DND-41 (cell line): ENCODE data around the gene PRRC2B.

Experiments
- EZH2 ChIP-seq: IDR thresholded peaks from 3 replicates; pipeline ENCODE4 v1.6.1; 2012; ENCODE audit warnings: borderline replicate concordance, low read depth, mild to moderate bottlenecking, moderate library complexity, low read length, inconsistent platforms; ENCODE audit not compliant: severe bottlenecking
- TF ChIP-seq, protein P1 (sequence below): IDR thresholded peaks from 2 replicates; pipeline ENCODE4 v1.5.1; 2012; ENCODE audit warnings: borderline replicate concordance, low read length, moderate library complexity, mild to moderate bottlenecking; ENCODE audit not compliant: poor library complexity, severe bottlenecking; ENCODE audit errors: extremely low read depth

DNA sequence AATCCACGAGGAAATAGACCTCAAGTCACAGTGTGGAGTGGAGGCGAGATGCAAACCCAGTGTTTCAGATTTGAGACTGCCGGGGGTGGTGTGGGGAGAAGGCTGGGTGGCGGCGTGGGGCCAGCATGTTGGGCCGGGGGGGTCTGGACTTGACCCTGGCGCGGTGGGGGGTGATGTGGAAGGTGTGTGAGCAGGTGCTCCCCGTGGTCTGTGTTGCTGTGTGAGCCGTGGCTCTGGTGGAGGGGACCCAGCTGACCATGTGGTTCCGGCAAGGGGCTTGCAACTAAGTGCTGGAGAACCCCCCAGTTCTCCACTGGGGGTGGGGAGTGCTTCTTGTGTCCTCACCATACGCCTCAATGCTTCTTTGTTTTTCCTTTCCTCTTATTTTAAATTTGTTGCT lies 25.8 kb downstream of the PRRC2B start:
- TF ChIP-seq, protein P1, sequence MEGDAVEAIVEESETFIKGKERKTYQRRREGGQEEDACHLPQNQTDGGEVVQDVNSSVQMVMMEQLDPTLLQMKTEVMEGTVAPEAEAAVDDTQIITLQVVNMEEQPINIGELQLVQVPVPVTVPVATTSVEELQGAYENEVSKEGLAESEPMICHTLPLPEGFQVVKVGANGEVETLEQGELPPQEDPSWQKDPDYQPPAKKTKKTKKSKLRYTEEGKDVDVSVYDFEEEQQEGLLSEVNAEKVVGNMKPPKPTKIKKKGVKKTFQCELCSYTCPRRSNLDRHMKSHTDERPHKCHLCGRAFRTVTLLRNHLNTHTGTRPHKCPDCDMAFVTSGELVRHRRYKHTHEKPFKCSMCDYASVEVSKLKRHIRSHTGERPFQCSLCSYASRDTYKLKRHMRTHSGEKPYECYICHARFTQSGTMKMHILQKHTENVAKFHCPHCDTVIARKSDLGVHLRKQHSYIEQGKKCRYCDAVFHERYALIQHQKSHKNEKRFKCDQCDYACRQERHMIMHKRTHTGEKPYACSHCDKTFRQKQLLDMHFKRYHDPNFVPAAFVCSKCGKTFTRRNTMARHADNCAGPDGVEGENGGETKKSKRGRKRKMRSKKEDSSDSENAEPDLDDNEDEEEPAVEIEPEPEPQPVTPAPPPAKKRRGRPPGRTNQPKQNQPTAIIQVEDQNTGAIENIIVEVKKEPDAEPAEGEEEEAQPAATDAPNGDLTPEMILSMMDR = no peak
- no peak for TF ChIP-seq EZH2
